Natural killer cell (primary cell): ENCODE data around the gene AK2. TPM values are rescaled to one million over a fixed set of nuclear protein-coding genes. Genes with fewer than 3 reads are reported as not detected.

Experiments
- ATAC-seq, 3 donors: fragments of 150-1000 bp in 2 of 3; fragments of 200-7000 bp in 1 of 3; cut with Tn5 transposase; 1 replicate in 1 of 3; 2 replicates in 2 of 3; pipeline ENCODE4 v1.10.0; 2021; ENCODE audit warnings: mild to moderate bottlenecking in 2 of 3, moderate library complexity in 2 of 3
- DNase-seq, 2 donors: peaks; one replicate each; pipeline versions ENCODE4 v3.0.0 to v3.0.0-alpha.2; 2013 to 2021; ENCODE audit warnings: mixed read lengths in 1 of 2
- H3K27ac ChIP-seq: one replicate; pipeline ENCODE4 v1.5.1; 2013; ENCODE audit warnings: mild to moderate bottlenecking, low read length
- H3K27me3 ChIP-seq: one replicate; pipeline ENCODE4 v1.6.1; 2013; ENCODE audit warnings: low read length; ENCODE audit not compliant: control insufficient read depth, insufficient read depth
- H3K36me3 ChIP-seq: one replicate; pipeline ENCODE4 v1.6.1; 2013; ENCODE audit warnings: low read length; ENCODE audit not compliant: control insufficient read depth, insufficient read depth
- H3K4me1 ChIP-seq: one replicate; pipeline ENCODE4 v1.6.1; 2013; ENCODE audit warnings: low read length; ENCODE audit not compliant: control insufficient read depth, insufficient read depth
- H3K4me3 ChIP-seq: one replicate; pipeline ENCODE4 v1.5.1; 2013; ENCODE audit warnings: low read length
- H3K9me3 ChIP-seq: one replicate; pipeline ENCODE4 v1.6.1; 2013; ENCODE audit warnings: low read length; ENCODE audit not compliant: control insufficient read depth, insufficient read depth
- H3K27ac Mint-ChIP-seq, 2 donors: one replicate each; pipeline ENCODE4 v1.8.0; 2022; ENCODE audit warnings: mild to moderate bottlenecking in 2 of 2, mixed read lengths in 2 of 2, moderate library complexity in 1 of 2
- H3K27me3 Mint-ChIP-seq, 2 donors: one replicate each; pipeline ENCODE4 v1.8.0; 2022; ENCODE audit warnings: low read depth in 2 of 2, mixed read lengths in 2 of 2
- H3K36me3 Mint-ChIP-seq: one replicate; pipeline ENCODE4 v1.8.0; 2022; ENCODE audit warnings: mixed read lengths
- H3K4me1 Mint-ChIP-seq, 2 donors: one replicate each; pipeline ENCODE4 v1.8.0; 2022; ENCODE audit warnings: mixed read lengths in 2 of 2
- H3K4me3 Mint-ChIP-seq: one replicate; pipeline ENCODE4 v1.8.0; 2022; ENCODE audit warnings: mild to moderate bottlenecking, moderate library complexity, mixed read lengths
- H3K9me3 Mint-ChIP-seq, 2 donors: one replicate each; pipeline ENCODE4 v1.8.0; 2022; ENCODE audit warnings: mixed read lengths in 2 of 2
- WGBS: methylation state at CpG from one replicate; pipeline ENCODE4 v1.1.7; 2013; ENCODE audit warnings: missing lambda C conversion rate; ENCODE audit not compliant: insufficient coverage; 5-methylcytosine and 5-hydroxymethylcytosine counted together
- intact Hi-C: fragments of 100-400 bp; cut with micrococcal nuclease; formaldehyde crosslinking; loops from one replicate; pipeline ENCODE4 v1.14.2; 2022
- total RNA-seq, 4 donors: library from RNA; stranded (reverse); fragments of 120-200 nt in 1 of 4; gene quantifications; one replicate each; pipeline versions ENCODE4 v1.2.3 to v1.2.4, GENCODE V29; 2013 to 2022
- TF ChIP-seq, protein P1 (sequence below): fragments of 200-600 bp; IDR thresholded peaks from one replicate; pipeline ENCODE4 v1.8.0; 2022; ENCODE audit warnings: antibody characterized with exemption

The AK2 gene
- total RNA-seq, 3 donors from 2014 or later (not counting 1 experiment from before 2014, with no cell fraction given), result 64.8 to 94.0 (median 67.1) TPM

DNA sequence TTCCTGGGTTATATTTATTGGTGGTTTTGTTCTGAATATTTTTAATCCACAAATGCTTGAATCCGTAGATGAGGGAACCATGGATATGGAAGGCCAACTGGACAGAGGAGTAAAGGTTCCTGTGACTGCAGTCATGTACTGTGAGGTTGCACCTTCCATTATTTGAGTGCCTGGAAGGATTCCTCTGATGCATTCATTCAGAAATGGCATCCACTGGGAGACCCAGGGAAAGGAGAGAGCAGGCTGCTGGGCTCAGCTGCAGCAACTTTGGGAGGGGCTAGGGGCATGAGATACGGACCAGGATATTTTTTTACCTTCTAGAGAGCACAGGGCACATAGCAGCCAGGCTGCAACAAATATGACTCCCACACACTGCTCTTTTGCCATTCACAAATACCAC, 19.5 kb downstream of the AK2 start:
- Mint-ChIP-seq H3K4me3 (no peak overlapping the region), H3K9me3 (no peaks in the 10 kb centered on the region), H3K27me3 (no peaks in the 10 kb centered on the region), H3K27ac (no peak overlapping the region), H3K36me3 (peaks cover 25% of the 10 kb centered on the region), H3K4me1 (no peaks in the 10 kb centered on the region)
- DNase-seq, result no peak
- Histone ChIP-seq H3K9me3 (no peaks in the 10 kb centered on the region), H3K4me3 (no peak overlapping the region), H3K4me1 (no peaks in the 10 kb centered on the region), H3K27me3 (no peaks in the 10 kb centered on the region), H3K27ac (no peak overlapping the region), H3K36me3 (peaks cover 69% of the 10 kb centered on the region)
- intact Hi-C loops, result no loop called here
- TF ChIP-seq, protein P1, sequence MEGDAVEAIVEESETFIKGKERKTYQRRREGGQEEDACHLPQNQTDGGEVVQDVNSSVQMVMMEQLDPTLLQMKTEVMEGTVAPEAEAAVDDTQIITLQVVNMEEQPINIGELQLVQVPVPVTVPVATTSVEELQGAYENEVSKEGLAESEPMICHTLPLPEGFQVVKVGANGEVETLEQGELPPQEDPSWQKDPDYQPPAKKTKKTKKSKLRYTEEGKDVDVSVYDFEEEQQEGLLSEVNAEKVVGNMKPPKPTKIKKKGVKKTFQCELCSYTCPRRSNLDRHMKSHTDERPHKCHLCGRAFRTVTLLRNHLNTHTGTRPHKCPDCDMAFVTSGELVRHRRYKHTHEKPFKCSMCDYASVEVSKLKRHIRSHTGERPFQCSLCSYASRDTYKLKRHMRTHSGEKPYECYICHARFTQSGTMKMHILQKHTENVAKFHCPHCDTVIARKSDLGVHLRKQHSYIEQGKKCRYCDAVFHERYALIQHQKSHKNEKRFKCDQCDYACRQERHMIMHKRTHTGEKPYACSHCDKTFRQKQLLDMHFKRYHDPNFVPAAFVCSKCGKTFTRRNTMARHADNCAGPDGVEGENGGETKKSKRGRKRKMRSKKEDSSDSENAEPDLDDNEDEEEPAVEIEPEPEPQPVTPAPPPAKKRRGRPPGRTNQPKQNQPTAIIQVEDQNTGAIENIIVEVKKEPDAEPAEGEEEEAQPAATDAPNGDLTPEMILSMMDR, result no peak
- no peak for ATAC-seq
- 94% methylated on average over 2 of the region's 2 CpGs for WGBS

DNA sequence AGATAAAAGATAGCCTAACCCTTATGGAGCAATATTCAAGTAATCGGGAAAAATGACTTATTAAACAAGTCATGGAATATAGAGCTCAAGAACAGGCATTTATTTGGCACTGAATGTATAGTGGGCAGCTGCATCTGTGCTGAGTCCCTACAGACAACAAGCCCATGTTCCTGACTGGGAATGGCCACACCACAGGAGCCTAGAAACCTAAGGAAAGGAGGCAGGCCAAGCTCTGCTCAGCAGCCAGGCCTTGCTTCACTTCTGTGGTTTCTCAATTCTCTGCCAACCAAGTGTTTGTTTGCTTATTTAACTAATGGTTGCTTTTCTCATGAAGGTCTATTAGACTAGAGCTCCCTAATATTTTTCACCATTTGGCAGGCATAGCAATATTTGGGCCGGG, 21.5 kb downstream of the AK2 start:
- no peak for DNase-seq
- no peaks in the 10 kb centered on the region for H3K9me3 ChIP-seq
- no peaks in the 10 kb centered on the region for H3K27me3 ChIP-seq
- no peaks in the 10 kb centered on the region for H3K9me3 Mint-ChIP-seq
- no peak overlapping the region for H3K4me3 ChIP-seq
- TF ChIP-seq, protein P1, result no peak
- no peaks in the 10 kb centered on the region for H3K27me3 Mint-ChIP-seq
- peaks cover 69% of the 10 kb centered on the region for H3K36me3 ChIP-seq
- WGBS, result 96% methylated on average over 2 of the region's 2 CpGs
- intact Hi-C loops, result no loop called here
- no peaks in the 10 kb centered on the region for H3K4me1 Mint-ChIP-seq
- no peaks in the 10 kb centered on the region for H3K4me1 ChIP-seq
- H3K27ac ChIP-seq, result no peak overlapping the region
- peaks cover 45% of the 10 kb centered on the region for H3K36me3 Mint-ChIP-seq
- no peak overlapping the region for H3K27ac Mint-ChIP-seq
- no peak for ATAC-seq
- H3K4me3 Mint-ChIP-seq, result no peak overlapping the region

DNA sequence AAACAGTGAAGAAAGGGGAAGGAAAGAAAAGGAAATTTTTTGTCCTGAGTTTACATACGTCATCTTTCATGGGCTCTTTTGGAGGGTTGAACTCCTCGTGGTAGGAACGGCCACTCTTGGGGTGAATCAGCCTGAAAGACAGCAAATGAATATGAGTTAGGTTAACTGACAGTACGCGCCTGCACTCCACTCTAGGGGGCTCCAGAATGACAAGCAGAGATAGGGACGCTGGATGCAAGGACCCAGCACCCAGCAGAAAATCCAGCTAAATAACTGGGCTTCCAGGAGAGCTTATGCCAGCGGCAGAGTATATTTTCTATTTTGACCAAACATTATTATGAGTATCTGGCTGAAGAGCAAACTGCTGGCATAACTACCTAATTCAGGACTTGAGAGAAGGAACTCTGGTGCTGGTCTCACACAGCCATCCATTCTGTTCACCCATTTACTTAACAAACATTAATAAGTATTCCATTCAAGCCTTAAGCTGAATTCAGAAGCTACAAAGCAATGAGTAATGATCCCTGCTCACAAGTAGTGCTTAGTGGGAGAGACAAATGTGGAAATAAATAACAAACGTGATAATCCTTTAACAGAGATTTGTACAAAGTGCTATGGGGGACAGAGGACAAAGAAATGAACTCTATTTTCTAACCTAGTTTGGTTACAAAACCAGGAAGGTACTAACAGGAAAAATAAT, 22.1 kb downstream of the AK2 start:
- Mint-ChIP-seq H3K27ac (no peak overlapping the region), H3K4me3 (no peak overlapping the region), H3K4me1 (no peaks in the 10 kb centered on the region), H3K9me3 (no peaks in the 10 kb centered on the region), H3K27me3 (no peaks in the 10 kb centered on the region), H3K36me3 (peaks cover 42% of the 10 kb centered on the region)
- Histone ChIP-seq H3K4me3 (no peak overlapping the region), H3K4me1 (no peaks in the 10 kb centered on the region), H3K36me3 (peaks cover 64% of the 10 kb centered on the region), H3K27me3 (no peaks in the 10 kb centered on the region), H3K27ac (no peak overlapping the region), H3K9me3 (no peaks in the 10 kb centered on the region)
- ATAC-seq (no peak), DNase-seq (no peak)
- TF ChIP-seq, protein P1, result no peak
- intact Hi-C loops, result no loop called here
- WGBS, result 96% methylated on average over 8 of the region's 8 CpGs

DNA sequence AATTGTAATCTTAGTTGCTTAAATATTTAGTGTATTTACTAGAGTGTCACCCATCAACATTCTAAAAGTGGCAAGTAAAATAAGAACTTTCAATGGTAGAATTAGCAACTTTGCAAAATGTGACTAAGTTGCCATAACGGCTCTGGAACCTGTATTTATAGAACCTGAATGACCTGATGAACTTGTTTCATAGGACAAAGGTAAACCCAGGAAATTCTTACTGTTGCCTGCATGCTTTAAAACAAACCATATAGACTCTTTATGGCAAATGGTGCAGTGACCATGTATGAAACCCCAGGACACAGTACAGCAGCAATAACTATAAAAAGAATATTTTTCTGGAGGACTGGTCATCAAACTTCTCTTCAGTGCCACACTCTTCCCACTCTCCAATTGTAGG, 22.9 kb downstream of the AK2 start:
- Mint-ChIP-seq H3K36me3 (peaks cover 39% of the 10 kb centered on the region), H3K27me3 (no peaks in the 10 kb centered on the region), H3K27ac (no peak overlapping the region), H3K9me3 (no peaks in the 10 kb centered on the region), H3K4me3 (no peak overlapping the region), H3K4me1 (no peaks in the 10 kb centered on the region)
- intact Hi-C loops, result no loop called here
- DNase-seq (no peak), ATAC-seq (no peak)
- no peak overlapping the region for H3K4me3 ChIP-seq
- H3K27ac ChIP-seq, result no peak overlapping the region
- no peaks in the 10 kb centered on the region for H3K9me3 ChIP-seq
- 94% methylated on average over 1 of the region's 1 CpG for WGBS
- no peaks in the 10 kb centered on the region for H3K27me3 ChIP-seq
- H3K4me1 ChIP-seq, result no peaks in the 10 kb centered on the region
- H3K36me3 ChIP-seq, result peaks cover 63% of the 10 kb centered on the region
- TF ChIP-seq, protein P1, result no peak
